HG02763 (cell line): Measurements from ENCODE around the gene NHLRC2.
"Not testable (repeated sequence)": the region's sequence is repeated elsewhere in the genome, so short reads cannot be mapped to it uniquely, and the experiment has no call there.

ENCODE experiments used
- ATAC-seq: cut with Tn5 transposase; IDR thresholded peaks from one replicate; pipeline ENCODE4 v1.9.1; 2021; ENCODE audit warnings: mild to moderate bottlenecking, moderate library complexity; ENCODE audit not compliant: unreplicated experiment

NHLRC2 gene

GRCh38 chr10:113937258-113937657 is 82.8 kb downstream of the NHLRC2 start:
- ATAC-seq, result no peak

GRCh38 chr10:113937756-113938155 is 83.3 kb downstream of the NHLRC2 start:
- ATAC-seq, result no peak

GRCh38 chr10:113939212-113939860 is 84.9 kb downstream of the NHLRC2 start:
- ATAC-seq, result no peak

GRCh38 chr10:113941140-113941539 is 86.7 kb downstream of the NHLRC2 start:
- ATAC-seq, result no peak

GRCh38 chr10:113943196-113943595 is 88.7 kb downstream of the NHLRC2 start:
- not testable (repeated sequence) for ATAC-seq

- ATAC-seq, result no peak
Measured at GRCh38 chr10:113945075-113945686, 90.7 kb downstream of the NHLRC2 start.

GRCh38 chr10:113945687-113946085 is 91.2 kb downstream of the NHLRC2 start:
- no peak for ATAC-seq

GRCh38 chr10:113947184-113948041 is 93.0 kb downstream of the NHLRC2 start:
- no peak for ATAC-seq

- ATAC-seq, result no peak
Measured at GRCh38 chr10:113948048-113948447, 93.6 kb downstream of the NHLRC2 start.

GRCh38 chr10:113950268-113950667 is 95.8 kb downstream of the NHLRC2 start:
- no peak for ATAC-seq

- ATAC-seq, result no peak
Measured at GRCh38 chr10:113953505-113954272, 99.2 kb downstream of the NHLRC2 start.

GRCh38 chr10:113954409-113954808 is 99.9 kb downstream of the NHLRC2 start:
- ATAC-seq, result no peak

GRCh38 chr10:113957013-113957412 is 102.6 kb downstream of the NHLRC2 start:
- ATAC-seq, result no peak

- ATAC-seq, result no peak
Measured at GRCh38 chr10:113958631-113959382, 104.3 kb downstream of the NHLRC2 start.

- ATAC-seq, result peak; percentile 60
Measured at GRCh38 chr10:113959383-113959760, 104.9 kb downstream of the NHLRC2 start.

GRCh38 chr10:113960617-113961181 is 106.2 kb downstream of the NHLRC2 start:
- ATAC-seq, result no peak

- ATAC-seq, result peak; percentile 40
Measured at GRCh38 chr10:113961182-113962031, 106.9 kb downstream of the NHLRC2 start.

- no peak for ATAC-seq
Measured at GRCh38 chr10:113965077-113965476, 110.6 kb downstream of the NHLRC2 start.

GRCh38 chr10:113965683-113966082 is 111.2 kb downstream of the NHLRC2 start:
- no peak for ATAC-seq
